Brain microvascular endothelial cell (primary cell): ENCODE data around the gene LDLRAD4.
"Not testable (repeated sequence)": the region's sequence is repeated elsewhere in the genome, so short reads cannot be mapped to it uniquely, and the experiment has no call there.

Experiments used
- DNase-seq: peaks from one replicate; pipeline ENCODE4 v3.0.0-alpha.2; 2020
- H3K27ac ChIP-seq: fragments of 250-450 bp; sonication (Bioruptor Pico); 2 replicates; pipeline ENCODE4 v1.5.1; 2020; ENCODE audit warnings: mild to moderate bottlenecking, moderate library complexity
- H3K27me3 ChIP-seq: fragments of 250-450 bp; sonication (Bioruptor Pico); replicated peaks from 2 replicates; pipeline ENCODE4 v1.5.1; 2020; ENCODE audit warnings: mild to moderate bottlenecking
- H3K36me3 ChIP-seq: fragments of 250-450 bp; sonication (Bioruptor Pico); replicated peaks from 2 replicates; pipeline ENCODE4 v1.5.1; 2020; ENCODE audit warnings: mild to moderate bottlenecking
- H3K4me3 ChIP-seq: 2 replicates; pipeline ENCODE4 v1.5.1; 2011; ENCODE audit warnings: low read depth, mild to moderate bottlenecking, control low read depth, low read length, moderate library complexity
- CTCF ChIP-seq: IDR thresholded peaks from 2 replicates; pipeline ENCODE4 v1.5.1; 2011; ENCODE audit warnings: low read depth, mild to moderate bottlenecking, moderate library complexity, low read length, control low read depth, inconsistent platforms; ENCODE audit errors: missing control alignments
- in situ Hi-C: cut with HindIII; loops from 2 replicates; pipeline ENCODE4 v1.10.0; 2017; ENCODE audit warnings: low sequenced_read_pairs, low pct_ligation_motif_present

Gene LDLRAD4

GRCh38 chr18:13259701-13260100, 41.1 kb downstream of the LDLRAD4 start:
- Histone ChIP-seq H3K4me3 (no peak overlapping the region), H3K36me3 (no peaks in the 10 kb centered on the region), H3K27ac (no peak overlapping the region), H3K27me3 (no peaks in the 10 kb centered on the region)
- no peak for DNase-seq
- TF ChIP-seq CTCF: no peak
- in situ Hi-C loops: no loop called here

- H3K27ac ChIP-seq: no peak overlapping the region
- in situ Hi-C loops: no loop called here
- H3K4me3 ChIP-seq: no peak overlapping the region
- no peaks in the 10 kb centered on the region for H3K36me3 ChIP-seq
- no peak for DNase-seq
- no peaks in the 10 kb centered on the region for H3K27me3 ChIP-seq
- TF ChIP-seq CTCF: no peak
These were observed 41.8 kb downstream of the LDLRAD4 start for GRCh38 chr18:13260197-13260934.

- in situ Hi-C loops: no loop called here
- H3K4me3 ChIP-seq: no peak overlapping the region
- no peak overlapping the region for H3K27ac ChIP-seq
- no peak for TF ChIP-seq CTCF
- no peaks in the 10 kb centered on the region for H3K27me3 ChIP-seq
- no peak for DNase-seq
- no peaks in the 10 kb centered on the region for H3K36me3 ChIP-seq
These were observed 42.5 kb downstream of the LDLRAD4 start for GRCh38 chr18:13260935-13261640.

DNA sequence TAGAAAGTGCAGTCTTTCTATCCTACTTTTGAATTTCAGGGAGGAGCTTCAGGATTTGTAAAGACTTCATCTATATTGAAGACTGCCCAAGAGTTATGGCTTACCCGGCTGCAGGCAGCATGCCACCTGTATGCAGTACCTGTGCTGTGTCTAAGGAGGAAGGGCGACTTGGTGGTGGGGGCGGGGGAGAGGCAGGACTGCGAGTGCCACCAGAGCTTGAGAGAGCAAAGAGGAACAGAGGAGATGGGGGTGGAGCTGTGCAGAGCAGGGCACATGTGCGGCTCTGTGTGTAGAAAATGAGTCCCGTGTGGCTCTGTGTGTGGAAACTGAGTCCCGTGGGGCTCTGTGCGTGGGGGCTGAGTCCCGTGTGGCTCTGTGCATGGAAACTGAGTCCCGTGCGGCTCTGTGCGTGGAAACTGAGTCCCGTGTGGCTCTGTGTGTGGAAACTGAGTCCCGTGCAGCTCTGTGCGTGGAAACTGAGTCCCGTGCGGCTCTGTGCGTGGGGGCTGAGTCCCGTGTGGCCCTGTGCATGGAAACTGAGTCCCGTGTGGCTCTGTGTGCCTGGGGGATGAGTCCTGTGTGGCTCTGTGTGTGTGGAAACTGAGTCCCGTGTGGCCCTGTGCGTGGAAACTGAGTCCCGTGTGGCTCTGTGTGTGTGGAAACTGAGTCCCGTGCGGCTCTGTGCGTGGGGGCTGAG, 43.2 kb downstream of the LDLRAD4 start:
- in situ Hi-C loops: no loop called here
- Histone ChIP-seq H3K36me3 (no peaks in the 10 kb centered on the region), H3K27ac (no peak overlapping the region), H3K27me3 (no peaks in the 10 kb centered on the region), H3K4me3 (no peak overlapping the region)
- no peak for TF ChIP-seq CTCF
- no peak for DNase-seq

- in situ Hi-C loops, H3K36me3 ChIP-seq, H3K27me3 ChIP-seq, H3K27ac ChIP-seq, DNase-seq, H3K4me3 ChIP-seq: not testable (repeated sequence)
These were observed 43.8 kb downstream of the LDLRAD4 start for GRCh38 chr18:13262358-13262680.
